Measurements from ENCODE around the gene PRKCA.
"Not testable (repeated sequence)": the region's sequence is repeated elsewhere in the genome, so short reads cannot be mapped to it uniquely, and the experiment has no call there.

PRKCA gene

GRCh38 chr17:66331038-66331816, 28.8 kb downstream of the PRKCA start:
- no peak for DNase-seq

GRCh38 chr17:66335797-66336196, 33.4 kb downstream of the PRKCA start:
- DNase-seq: no peak

GRCh38 chr17:66337268-66337667, 34.9 kb downstream of the PRKCA start:
- no peak for DNase-seq

GRCh38 chr17:66337866-66338485, 35.6 kb downstream of the PRKCA start:
- peak; percentile 11 for DNase-seq

GRCh38 chr17:66338937-66339336, 36.5 kb downstream of the PRKCA start:
- no peak for DNase-seq

GRCh38 chr17:66339561-66339960, 37.1 kb downstream of the PRKCA start:
- DNase-seq: no peak

- no peak for DNase-seq
Observed at GRCh38 chr17:66340720-66341119, 38.3 kb downstream of the PRKCA start.

GRCh38 chr17:66341462-66341861, 39.0 kb downstream of the PRKCA start:
- DNase-seq: no peak

- DNase-seq: not testable (repeated sequence)
Observed at GRCh38 chr17:66342263-66342662, 39.9 kb downstream of the PRKCA start.

- DNase-seq: no peak
Observed at GRCh38 chr17:66343531-66344078, 41.2 kb downstream of the PRKCA start.

- DNase-seq: no peak
Observed at GRCh38 chr17:66344473-66344872, 42.1 kb downstream of the PRKCA start.

- no peak for DNase-seq
Observed at GRCh38 chr17:66345264-66345663, 42.9 kb downstream of the PRKCA start.

GRCh38 chr17:66345949-66346638, 43.7 kb downstream of the PRKCA start:
- DNase-seq: not testable (repeated sequence)

GRCh38 chr17:66347661-66348514, 45.5 kb downstream of the PRKCA start:
- DNase-seq: peak; percentile 11

GRCh38 chr17:66348584-66349165, 46.3 kb downstream of the PRKCA start:
- DNase-seq: peak; percentile 35

- no peak for DNase-seq
Observed at GRCh38 chr17:66349521-66350254, 47.3 kb downstream of the PRKCA start.

GRCh38 chr17:66350576-66350975, 48.2 kb downstream of the PRKCA start:
- not testable (repeated sequence) for DNase-seq

GRCh38 chr17:66351033-66351432, 48.6 kb downstream of the PRKCA start:
- no peak for DNase-seq

- DNase-seq: no peak
Observed at GRCh38 chr17:66351701-66352100, 49.3 kb downstream of the PRKCA start.

GRCh38 chr17:66353937-66354401, 51.6 kb downstream of the PRKCA start:
- no peak for DNase-seq

GRCh38 chr17:66354472-66354871, 52.1 kb downstream of the PRKCA start:
- DNase-seq: no peak
